GM10847 (cell line): ENCODE results near the gene WLS.

Source experiments
- POLR2A ChIP-seq: IDR thresholded peaks from 2 replicates; pipeline ENCODE4 v1.6.1; 2011; ENCODE audit not compliant: insufficient read length; ENCODE audit errors: extremely low read depth

The WLS gene

DNA sequence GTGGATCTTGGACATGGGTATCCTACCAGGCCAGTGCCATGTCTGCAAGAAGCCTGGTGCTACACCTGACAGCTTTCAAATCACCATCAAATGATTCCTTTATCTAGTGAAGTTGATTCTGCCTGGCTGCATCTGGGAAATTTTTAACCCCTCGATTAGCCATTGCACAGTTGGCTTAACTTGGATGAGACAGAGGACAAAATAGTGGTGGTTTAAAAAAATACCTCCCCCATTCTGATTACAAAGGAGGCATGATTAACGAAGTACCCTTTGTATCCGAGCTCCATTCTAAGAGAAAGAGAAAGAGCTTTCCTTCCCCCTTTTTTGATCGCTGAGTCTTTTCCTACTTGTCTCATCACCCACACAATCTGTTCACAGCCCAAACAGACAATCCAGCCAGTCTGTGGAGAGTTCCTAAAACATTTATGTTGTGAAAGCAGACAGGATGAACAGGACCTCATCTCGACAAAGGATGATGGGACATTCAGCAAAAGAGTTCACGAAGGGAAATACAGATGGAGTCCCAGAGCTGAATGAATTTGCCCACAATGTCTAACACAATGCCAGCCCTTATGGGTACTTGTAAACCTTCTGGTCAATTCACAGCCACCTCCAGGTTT, 20.5 kb downstream of the WLS start:
- TF ChIP-seq POLR2A, result no peak

DNA sequence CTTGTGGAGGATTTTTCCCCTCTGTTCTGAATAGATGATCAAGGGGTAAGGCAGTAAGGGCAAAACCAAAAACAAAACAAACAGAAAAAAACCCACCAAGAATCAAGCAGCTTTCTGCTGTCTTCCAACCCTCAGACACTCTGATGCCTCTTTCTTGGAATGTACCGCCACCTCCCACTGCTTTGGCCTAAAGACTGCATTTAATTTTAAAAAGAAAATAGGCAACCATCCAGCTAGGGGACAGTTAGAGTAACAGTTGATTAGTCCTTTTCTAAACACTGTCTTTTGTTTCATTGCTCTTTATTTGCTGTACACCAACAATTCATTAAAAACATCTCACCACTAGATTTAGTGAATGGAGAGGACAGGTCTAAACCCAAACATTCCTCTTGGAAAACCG, 21.5 kb downstream of the WLS start:
- no peak for TF ChIP-seq POLR2A

DNA sequence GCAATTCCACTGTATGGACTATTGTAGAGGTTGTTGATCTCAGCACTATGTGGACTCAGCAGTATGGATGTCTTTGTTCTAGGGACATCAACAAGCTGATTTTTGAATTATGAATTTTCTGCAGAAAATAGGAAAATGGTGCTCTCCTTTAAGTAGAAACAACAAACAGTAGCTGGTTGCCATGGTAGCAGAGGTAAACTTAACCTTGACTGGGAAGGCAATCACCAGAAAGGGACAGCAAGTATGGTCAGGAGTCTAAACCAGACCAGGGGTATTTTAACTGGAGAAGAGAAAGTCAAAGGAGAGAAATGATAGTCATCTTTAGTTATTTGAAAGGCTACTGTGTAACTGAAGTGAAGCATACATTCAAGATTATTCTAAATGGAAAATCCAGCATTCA, 22.3 kb downstream of the WLS start:
- TF ChIP-seq POLR2A, result no peak

- TF ChIP-seq POLR2A, result no peak
These were observed 25.3 kb downstream of the WLS start for GRCh38 chr1:68206848-68207689.

DNA sequence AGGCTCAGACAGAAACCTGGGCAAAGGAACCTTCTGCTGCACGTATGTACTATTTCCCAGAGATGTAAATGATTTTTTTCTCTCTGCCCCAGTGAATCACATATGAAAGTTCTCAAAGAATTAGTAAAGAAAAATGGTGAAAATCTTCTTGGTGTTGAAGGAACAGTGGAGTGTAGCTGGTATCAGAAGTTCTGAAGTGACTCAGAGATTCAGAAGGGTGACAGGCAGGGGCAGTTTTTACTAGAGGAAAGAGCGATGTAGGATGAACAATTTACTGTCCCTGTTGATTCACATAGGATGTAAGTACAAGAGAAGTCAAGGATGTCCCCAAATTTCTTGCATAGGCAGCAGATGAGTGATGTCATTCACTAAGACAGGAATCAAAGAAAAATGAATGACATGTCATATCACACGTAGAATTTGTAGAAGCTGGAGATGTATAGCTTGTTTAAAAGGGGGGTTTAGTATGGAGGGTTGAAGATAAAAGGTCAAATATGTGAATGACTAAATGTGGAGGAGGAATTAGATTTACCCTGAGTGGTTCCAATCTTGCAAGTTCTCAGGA, 26.4 kb downstream of the WLS start:
- TF ChIP-seq POLR2A, result no peak

DNA sequence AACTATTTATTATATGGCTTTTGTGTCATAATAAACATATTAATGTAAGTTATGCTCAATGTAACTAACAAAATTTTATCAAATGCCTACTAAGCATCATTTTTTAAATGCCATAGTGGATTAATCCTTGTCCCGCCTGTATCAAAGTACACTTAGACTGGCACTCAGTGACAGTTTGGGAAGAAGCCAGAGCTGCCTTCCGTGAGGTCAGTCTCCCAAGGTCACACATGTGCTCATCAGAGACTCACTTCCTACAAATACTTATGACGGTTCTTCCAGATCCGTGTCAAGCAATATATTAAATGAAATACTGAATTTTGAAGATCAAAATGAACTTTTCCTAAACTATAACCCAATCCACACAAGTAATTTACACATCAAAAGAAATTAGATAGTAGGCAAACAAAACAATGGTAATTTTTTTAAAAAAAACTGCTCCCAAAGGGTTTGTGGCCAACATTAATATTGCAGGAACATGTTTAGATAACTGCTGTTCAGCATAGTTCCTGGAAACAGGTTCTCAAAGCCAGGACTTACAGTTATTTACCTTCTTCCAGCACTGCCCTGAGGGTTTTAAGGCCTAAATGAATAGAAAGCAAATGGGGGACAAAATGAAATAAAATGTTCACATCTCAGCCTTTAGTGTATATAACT, 27.2 kb downstream of the WLS start:
- no peak for TF ChIP-seq POLR2A

DNA sequence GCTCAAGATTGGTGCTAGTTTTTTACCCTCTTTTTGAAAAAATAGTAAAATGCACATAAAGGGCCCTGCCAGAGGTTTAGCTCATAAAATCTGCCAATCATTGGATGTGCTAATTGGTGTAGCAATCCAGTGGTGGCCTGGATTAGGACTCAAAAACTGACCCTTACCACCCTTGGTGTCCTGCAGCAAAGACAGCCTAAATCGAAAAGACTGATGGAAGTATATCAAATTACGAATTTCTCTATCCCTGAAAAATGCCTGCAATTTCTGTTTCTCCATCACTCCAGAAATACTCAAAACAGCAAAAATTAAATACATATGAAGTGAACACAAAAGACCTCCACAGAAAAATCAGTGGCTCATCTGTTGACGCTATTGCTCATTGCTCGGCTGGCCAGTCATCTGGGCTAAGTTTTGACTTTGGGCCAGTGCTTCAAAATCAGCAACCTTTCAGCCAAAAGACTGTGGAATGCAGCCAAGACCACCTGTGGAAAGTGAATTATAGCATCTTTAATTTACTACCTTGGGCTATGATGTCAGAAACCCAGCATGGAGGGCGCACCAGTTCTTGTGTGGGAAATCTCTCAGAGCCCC, 30.0 kb downstream of the WLS start:
- TF ChIP-seq POLR2A, result no peak

DNA sequence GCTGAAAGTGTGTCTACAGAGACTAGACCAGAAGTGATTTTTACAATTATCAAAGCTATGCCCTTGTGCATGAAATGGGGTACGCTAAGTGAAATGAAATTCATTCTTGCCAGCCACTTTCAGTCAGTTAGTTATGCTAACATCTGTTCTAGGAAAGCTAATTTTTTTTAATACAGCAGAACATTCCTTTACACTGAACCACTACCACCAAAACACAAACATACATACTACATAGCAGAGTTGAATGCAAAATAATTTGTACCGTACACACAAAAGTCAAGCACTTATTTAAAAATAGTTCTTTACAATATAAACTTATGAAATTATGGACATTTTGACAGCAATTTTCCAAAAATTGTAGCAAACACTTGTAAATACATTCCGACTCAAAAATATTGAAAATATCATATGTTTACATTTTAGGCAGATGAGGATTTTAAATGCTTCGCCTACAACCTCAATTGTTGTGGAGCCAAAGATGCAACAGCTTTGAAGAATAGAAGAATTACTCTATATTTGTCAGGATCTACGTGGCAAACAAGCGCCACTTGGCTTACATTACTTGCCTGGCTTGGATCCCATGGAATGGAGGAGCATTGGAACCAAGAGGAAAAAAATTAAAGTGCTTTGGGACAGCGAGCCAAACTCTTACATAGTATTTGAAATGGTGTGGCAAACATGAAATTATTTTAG, 30.6 kb downstream of the WLS start:
- TF ChIP-seq POLR2A, result no peak

DNA sequence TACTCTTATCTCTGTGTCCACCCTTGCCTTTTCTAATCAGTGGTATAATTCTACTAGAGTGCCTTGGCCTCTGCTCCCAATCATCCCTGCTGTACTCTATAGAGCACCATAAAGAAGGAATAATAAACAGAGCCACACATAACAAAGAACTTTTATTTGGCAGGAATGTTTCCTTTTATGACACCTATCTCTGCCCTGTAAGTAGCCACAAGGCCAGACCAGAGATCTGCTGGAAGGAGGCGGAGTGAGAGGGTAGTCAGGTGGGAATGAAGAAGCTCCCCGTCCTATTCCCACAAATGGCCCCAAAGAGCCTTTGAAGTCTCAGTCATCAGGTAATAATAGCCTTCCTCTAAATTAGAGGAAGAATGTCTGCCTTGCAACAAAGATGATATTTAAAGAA, 32.7 kb downstream of the WLS start:
- no peak for TF ChIP-seq POLR2A

GRCh38 chr1:68198752-68199151, 33.6 kb downstream of the WLS start:
- TF ChIP-seq POLR2A, result no peak

DNA sequence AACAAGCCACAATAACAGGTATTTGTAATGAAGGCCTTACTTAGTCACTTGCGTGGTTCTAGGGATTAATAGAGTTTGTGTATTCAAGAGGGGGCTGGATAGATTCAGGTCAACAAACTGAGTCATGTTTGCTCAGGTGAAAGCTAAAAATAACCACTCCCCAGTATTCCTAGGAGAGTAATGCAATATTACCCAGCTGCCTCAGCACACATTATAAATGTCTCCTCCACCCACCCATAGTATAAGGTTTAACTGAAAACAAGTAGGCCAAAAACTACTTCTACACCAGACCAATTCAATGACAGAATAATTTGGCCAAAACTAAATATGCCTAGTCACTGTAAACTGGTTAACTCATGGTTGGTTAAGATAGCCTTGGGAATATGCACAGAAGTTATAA, 34.4 kb downstream of the WLS start:
- no peak for TF ChIP-seq POLR2A

DNA sequence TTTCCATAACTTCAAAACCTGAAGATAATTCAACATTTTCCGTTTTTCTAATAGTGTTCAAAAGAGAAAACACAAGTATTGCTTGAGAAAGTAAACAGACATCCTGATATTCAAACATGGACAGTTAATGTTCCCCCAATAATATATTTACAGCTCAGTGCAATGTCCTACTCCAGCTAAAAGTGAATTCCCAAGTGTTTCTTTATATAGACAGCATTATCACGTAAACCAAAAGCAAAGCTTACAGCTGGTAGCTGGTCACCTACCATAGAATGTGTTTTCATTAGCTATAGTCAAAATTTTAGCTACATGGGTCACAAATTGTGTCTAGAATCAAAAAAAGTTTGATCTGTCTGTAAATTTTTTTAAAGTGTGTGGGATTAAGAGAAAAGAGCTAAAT, 34.9 kb downstream of the WLS start:
- no peak for TF ChIP-seq POLR2A

DNA sequence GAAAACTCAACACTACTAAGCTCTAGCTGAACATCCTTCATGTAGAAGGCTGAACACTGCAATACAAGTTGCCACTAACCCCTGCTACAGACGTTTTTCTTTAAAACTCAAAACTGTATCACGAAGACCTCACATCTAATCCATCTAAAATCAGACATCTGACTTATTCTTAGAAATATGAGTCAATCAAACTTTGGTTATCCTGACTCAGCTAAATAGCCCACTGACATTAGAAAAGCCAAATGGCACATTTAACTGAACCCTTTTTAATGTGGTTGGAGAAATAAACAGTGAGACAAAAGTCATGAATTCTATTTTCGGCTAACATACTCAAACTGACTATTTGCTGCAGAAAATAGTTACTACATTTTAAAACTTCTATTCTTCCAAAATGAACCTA, 35.6 kb downstream of the WLS start:
- TF ChIP-seq POLR2A, result no peak

- TF ChIP-seq POLR2A, result no peak
These were observed 40.6 kb downstream of the WLS start for GRCh38 chr1:68191717-68192116.
